LoVo (cell line): ENCODE data around the gene ZFYVE28.

Experiments used
- DNase-seq: peaks from one replicate; pipeline ENCODE4 v3.0.0-alpha.2; 2016; ENCODE audit warnings: low spot score

The ZFYVE28 gene

GRCh38 chr4:2302387-2303119, 115.9 kb downstream of the ZFYVE28 start:
- DNase-seq, result no peak

- DNase-seq, result no peak
Measured at GRCh38 chr4:2301806-2302205, 116.6 kb downstream of the ZFYVE28 start.

DNA sequence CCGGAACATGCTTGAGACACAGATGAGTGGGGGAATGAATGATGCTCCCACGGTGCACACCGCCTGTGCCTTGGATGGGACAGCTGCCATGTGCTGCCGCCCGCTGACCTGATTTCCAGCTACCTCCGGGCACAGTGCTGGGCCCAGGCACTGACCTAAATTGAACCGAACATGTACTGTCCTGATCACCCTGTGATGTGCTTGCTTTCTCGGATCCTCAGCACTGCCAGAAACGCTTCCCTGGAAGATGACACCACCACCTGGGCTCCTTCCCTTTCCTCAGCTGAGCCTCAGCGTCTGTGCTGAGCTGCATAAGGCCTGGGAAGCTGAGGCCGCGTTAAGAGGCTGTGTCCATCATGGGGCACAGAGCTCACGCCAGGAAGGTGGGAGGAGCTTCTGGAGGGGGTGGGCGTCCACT, 117.2 kb downstream of the ZFYVE28 start:
- DNase-seq, result no peak

- no peak for DNase-seq
Measured at GRCh38 chr4:2300431-2301224, 117.8 kb downstream of the ZFYVE28 start.

GRCh38 chr4:2299794-2300193, 118.7 kb downstream of the ZFYVE28 start:
- DNase-seq, result no peak

DNA sequence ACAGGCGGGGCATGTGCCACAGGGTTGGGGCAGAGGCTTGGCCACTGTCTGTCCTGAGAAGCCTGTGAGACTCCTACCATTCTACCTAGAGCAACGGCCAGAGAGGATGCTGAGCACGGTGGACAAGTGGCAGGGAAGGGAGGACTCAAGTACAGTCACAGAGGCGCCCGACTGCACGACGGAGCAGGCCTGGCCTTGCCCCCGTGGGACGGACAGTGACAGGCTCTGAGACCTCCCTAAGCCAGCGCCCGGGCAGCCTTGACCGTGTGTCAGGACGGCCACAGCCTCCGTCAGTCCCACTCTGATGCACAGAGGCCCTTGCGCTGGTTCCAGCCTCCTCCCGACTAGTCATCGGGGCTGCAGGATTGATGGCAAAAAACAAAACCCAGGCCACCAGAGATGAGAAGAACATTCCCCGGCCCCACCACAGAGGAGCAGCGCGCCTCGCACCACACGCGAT, 119.9 kb downstream of the ZFYVE28 start:
- DNase-seq, result no peak

DNA sequence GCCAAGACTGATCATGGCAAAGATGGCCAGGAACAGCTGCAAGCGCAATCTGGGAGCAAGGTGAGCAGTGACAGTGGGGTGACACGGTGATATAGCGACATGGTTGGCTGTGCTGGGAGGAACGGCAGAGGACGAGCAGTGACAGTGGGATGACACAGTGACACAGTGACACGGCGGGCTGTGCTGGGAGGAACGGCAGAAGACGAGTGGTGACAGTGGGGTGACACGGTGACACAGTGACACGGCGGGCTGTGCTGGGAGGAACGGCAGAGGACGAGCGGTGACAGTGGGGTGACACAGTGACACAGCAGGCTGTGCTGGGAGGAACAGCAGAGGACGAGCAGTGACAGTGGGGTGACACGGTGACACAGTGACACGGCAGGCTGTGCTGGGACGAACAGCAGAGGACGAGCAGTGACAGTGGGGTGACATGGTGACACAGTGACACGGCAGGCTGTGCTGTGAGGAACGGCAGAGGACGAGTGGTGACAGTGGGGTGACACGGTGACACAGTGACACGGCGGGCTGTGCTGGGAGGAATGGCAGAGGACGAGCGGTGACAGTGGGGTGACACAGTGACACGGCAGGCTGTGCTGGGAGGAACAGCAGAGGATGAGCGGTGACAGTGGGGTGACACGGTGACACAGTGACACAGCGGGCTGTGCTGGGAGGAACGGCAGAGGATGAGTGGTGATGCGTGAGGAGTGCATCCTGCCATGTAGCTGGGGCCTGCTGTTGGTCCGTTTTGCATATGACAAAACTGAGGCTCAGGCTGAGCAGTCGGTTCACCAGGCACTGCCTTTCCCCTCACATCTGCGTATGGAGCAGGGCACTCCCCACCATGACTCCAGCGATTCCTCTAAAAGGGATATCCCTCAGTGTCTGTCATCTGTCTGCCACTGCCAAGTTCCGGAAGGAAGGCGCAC, 120.6 kb downstream of the ZFYVE28 start:
- DNase-seq, result no peak

- no peak for DNase-seq
Measured at GRCh38 chr4:2296631-2297601, 121.5 kb downstream of the ZFYVE28 start.

- DNase-seq, result no peak
Measured at GRCh38 chr4:2295900-2296442, 122.5 kb downstream of the ZFYVE28 start.

GRCh38 chr4:2295500-2295899, 122.9 kb downstream of the ZFYVE28 start:
- DNase-seq, result no peak

- DNase-seq, result no peak
Measured at GRCh38 chr4:2292646-2293108, 125.8 kb downstream of the ZFYVE28 start.

- no peak for DNase-seq
Measured at GRCh38 chr4:2291705-2292645, 126.5 kb downstream of the ZFYVE28 start.

- no peak for DNase-seq
Measured at GRCh38 chr4:2290974-2291704, 127.3 kb downstream of the ZFYVE28 start.

DNA sequence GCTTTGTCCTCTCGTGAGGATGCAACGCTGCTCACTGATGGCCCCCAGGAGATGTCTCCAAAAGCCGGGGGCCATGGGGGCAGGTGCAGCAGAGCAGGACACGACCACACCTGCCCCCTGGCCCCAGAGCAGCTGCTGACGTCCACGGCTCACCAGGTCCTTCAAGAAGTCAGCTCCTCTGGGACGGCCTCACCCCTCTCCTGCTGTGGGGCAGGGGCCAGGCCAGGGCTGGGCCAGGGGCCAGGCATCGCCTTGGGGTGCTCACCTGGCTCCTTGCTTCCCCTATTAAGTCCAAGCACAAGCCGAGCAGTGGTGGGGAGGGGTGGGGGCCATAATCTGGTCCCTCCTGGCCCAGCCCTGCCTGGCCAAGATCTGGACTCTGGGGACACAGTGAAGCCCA, 128.0 kb downstream of the ZFYVE28 start:
- no peak for DNase-seq

DNA sequence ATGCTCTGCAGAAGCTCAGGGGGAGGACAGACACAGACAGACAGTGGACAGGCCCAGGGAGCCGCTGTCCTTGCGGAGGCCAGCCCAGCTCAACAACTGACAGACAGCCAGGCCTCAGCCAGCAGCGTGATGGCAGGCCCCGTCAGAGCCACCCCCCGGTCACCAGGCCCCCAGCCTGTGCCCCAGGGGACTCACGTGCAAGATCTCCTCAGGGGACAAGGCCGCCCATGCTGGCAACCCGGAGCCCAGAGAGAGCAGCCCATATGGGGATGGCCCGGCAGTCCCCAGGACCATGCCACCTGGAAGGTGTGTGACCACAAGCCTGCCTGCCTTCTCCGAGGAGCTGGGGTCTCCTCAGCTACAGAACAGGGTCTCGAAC, 128.5 kb downstream of the ZFYVE28 start:
- DNase-seq, result no peak

- DNase-seq, result no peak
Measured at GRCh38 chr4:2289311-2289954, 129.0 kb downstream of the ZFYVE28 start.

GRCh38 chr4:2288051-2288541, 130.3 kb downstream of the ZFYVE28 start:
- no peak for DNase-seq

GRCh38 chr4:2287594-2287915, 130.9 kb downstream of the ZFYVE28 start:
- DNase-seq, result no peak
